Amygdala (tissue), 56 donors: ENCODE data around the gene PIEZO2.

ENCODE experiments used
- DNase-seq, 56 donors: peaks; one replicate each; lab custom pipeline; 2025; lab: John Stamatoyannopoulos, UW

PIEZO2 gene

DNA sequence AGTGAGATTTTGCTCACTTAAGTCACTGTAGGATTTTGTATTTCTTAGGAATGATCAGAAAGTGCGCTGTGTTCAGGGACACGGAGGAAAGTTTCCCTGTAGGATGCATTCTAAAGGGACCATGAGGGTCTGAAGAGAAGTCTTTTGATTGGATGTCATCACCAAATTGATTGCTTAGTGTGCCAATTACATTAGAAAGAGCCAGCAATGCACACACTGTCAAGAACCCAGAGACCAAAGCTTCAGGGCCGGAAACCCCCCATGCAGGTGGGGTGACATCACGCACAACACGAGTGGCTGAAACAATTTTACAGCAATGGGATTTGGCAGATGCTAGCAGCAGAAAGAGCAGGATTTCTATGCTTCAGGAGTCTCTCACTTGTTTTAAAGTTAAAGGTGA is 381.1 kb downstream of the PIEZO2 start:
- no peak for DNase-seq

DNA sequence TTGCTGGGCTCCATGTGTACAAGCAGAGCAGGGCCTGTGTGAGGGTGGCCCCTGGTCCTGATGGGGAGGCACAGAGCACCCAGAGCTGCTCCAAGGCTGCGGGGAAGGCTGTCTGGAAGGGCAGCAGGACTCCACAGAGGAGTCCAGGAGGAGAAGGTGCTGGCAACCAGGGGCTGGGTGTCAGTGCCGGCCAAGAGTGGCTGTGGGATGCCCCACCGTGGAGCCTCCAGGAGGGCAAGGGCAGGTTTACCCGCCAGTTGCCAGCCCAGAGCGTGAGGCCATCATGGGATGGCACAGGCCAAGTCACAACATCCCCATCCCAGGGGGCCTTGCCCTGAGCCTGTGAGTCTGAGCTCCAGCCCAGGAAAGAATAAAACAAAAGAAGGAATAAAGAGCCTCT is 381.7 kb downstream of the PIEZO2 start:
- no peak for DNase-seq

DNA sequence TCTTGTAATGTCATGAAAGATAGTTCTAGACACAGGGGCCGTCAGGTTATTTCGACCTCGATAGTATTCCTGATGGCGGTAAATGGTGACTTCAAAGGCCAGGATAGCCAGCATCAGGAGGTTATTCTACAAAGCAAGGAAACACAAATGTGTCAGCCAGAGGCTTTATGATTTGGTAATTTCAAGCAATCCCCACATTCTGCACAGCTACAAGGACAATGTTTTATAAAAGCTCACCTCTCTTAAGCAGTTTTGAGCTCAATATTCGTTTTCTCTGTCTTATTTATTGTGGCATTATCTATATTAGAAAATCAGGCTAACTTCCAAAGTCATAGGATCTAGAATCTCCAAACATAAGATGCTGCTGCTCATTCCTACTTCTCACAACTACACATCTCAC is 388.4 kb downstream of the PIEZO2 start:
- no peak for DNase-seq

DNA sequence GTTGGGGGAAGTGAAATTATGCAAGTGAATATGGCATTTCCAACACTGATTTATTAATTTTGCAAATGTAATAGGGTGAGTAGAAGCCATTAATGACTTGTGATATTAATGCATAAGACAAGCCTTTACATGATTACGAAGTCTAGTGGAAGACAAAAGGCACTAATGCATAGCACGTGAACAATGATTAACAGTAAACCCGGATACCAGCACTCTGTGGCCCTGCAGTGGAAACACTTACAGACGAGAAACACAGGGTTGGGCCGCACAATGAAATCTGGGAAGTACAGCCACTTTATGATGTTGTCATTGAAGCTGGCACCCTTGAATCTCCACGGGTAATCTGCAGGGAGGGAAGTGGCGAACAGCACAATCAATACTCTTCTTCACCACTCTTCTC is 390.1 kb downstream of the PIEZO2 start:
- no peak for DNase-seq

DNA sequence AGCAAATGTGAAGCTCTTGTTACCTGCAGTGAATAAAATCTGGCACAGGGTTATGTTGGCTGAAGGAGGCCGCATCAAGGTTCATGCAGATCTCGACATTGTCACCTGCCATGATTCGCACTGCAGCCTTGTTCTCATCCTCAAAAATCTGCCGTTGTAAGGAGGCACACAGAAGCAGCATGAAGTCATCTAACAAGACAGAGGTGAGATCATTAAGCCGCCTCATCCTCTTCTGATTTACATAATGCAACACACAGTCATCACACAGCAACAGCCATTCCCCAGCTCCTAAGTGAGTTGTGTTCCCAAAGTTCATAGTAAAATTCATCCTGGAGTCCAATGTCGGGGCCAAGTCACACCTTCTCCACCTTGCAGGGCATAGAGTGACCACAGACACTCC is 391.4 kb downstream of the PIEZO2 start:
- no peak for DNase-seq

GRCh38 chr18:10757349-10757748 is 392.0 kb downstream of the PIEZO2 start:
- DNase-seq = no peak

- no peak for DNase-seq
Observed at GRCh38 chr18:10755855-10756254, 393.5 kb downstream of the PIEZO2 start.

GRCh38 chr18:10754128-10754527 is 395.2 kb downstream of the PIEZO2 start:
- DNase-seq = no peak

- DNase-seq = no peak
Observed at GRCh38 chr18:10752382-10752781, 397.0 kb downstream of the PIEZO2 start.

DNA sequence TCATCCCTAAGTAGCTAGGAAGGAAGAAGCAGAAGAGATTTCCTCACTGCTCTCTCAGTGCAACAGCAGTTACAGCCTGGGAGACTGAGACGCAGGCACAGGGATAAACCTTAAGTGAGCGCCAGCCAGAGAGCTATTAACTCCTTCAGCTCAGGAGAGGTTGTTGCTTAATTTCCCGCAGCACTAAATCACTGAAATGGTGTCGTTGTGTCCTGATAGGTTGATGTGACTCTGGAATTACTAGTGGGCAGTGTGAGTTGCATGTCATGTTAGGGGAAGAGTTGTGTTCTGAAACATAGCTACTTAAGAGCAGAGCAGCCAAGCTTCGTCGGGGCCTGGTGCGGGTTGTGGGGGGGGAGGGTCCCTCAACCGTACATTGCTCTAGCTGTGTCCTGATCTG is 397.7 kb downstream of the PIEZO2 start:
- DNase-seq = no peak

DNA sequence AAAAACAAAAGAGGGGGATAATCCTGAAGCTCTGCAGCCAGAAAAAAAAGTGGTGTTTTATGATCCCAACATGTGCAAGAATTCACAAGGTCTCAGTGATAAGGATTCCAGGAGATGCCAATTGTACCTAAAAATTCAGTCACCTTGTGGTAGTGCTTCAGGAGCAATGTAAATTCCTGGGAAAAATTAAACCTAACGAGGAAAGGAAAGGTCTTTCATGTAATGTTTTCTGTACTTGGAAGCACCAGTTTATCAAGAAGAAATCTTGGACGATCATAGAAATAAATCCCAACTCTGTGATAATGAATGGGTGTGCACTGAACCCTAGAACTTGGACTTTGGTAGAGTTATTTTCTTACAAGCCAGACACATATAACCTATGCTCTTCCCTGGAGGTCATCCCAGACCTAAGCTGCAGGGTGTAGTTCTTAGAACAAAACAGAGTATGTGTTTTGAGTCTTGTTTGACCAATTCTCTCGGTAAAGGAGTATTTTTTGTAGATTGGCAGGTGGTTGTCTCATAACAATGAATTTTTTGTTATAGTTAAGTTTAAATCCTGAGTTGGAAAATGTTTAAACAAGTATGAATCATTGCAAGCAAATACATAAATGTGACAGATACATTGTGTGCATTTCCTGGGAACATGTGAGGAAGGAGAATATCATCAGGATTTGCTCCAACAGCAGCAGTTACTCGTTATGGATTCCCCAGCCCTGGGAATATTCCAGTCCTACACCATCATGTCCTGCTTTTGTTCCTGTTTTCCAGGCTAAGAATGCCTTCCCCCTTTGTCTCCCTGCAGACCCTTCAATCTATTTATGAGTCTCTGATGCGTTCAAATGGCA is 399.0 kb downstream of the PIEZO2 start:
- DNase-seq = no peak

GRCh38 chr18:10748641-10749040 is 400.7 kb downstream of the PIEZO2 start:
- DNase-seq = no peak

GRCh38 chr18:10745971-10746370 is 403.4 kb downstream of the PIEZO2 start:
- no peak for DNase-seq

DNA sequence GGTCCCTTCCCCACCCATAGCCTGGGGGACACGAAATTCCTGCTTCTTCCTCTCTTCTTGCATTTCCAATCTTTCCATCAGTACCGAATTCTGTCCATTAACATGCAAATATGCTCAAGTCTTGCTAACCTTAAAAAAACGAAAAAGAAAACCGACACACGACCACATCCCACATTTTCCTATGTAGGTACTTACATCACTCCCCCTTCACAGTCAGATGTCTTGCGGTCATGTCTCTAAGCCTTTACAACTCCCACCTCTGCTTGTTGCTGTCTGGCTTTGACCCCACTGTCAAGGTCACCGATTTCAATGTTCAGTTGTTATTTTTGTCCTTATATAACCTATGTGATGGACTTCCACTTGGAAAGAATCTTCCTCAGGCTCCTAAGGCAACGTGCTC is 404.1 kb downstream of the PIEZO2 start:
- DNase-seq = no peak

- no peak for DNase-seq
Observed at GRCh38 chr18:10743766-10744165, 405.6 kb downstream of the PIEZO2 start.

DNA sequence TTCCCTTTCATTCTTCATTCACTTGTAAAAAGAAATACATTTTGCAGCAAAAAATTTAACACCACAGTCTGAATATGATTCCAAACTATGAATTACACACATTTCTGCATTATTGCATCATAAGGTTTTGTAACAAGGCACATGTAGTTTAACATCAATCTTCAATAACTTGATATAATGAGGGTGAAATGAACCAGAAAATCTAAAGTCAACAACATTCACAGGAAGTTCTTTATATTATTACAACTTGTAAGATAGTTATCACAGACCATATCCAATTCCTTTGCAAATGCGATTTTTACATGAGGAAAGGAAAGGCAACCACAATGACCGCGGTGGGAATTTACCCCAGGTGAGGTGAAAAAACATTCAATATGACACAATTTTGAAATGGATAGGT is 410.2 kb downstream of the PIEZO2 start:
- DNase-seq = no peak

- DNase-seq = no peak
Observed at GRCh38 chr18:10736984-10737383, 412.4 kb downstream of the PIEZO2 start.

- DNase-seq = no peak
Observed at GRCh38 chr18:10732990-10733389, 416.4 kb downstream of the PIEZO2 start.

GRCh38 chr18:10727477-10727876 is 421.9 kb downstream of the PIEZO2 start:
- peak in 12 of 56 donors; percentile 6 to 64 (median 18) for DNase-seq

DNA sequence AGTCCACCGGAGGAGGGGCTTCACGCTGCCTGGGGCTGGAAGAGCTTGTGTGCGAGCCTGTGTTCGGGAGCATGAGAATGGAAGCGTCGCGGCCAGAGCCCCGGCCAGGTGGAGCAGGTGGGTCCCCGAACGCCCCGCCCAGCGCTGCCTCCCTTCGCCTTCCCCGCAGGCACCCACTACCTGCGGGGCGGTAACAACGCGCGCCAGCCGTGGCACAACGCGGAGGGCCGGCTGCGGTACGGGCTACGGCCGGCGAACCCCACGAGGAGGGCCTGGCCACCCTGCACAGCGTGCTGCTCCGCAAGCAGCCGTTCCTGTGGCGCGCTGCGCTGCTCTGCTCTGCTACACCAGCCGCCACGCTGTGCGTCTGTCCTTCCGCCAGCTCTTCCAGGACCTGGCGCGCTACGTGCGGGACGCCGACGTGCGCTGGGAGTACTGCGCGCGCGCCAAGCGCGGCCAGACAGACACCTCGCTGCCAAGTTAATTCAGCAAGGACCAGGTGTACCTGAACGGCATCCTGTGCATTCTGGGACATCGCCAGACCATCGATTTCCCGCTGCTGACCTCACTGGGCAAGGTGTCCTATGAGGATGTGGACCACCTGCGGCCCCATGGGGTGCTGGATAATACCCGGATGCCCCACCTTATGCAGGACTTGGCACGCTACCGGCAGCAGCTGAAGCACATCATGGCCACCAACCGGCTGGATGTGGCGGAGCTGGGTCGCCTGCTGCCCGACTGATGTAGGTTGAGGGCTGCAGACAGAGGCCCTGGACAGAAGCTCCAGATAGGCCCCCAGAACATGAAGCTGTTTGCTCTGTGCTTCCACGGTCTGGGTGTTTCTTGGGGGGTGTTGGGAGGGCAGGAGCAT is 422.9 kb downstream of the PIEZO2 start:
- DNase-seq = peak in 8 of 56 donors; percentile 11 to 37 (median 23)

DNA sequence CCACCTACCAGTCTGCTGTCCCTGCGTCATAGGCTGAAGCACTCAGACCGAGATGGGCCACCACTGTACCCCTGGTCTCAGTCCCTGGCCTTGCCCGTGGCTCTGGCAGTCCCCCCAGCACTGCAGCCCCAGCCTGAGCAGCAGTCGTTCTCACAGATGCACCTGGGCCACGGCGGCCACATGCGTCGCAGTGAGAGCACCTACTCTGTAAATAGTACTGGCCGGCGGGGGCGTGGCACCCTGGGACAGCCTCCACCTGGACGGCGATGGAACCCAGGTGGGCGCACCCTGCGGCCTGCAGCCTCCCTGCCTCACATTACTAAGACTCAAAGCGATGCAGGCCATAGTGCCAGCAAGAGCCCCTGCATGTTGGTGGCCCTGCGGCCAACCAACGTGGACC is 424.7 kb downstream of the PIEZO2 start:
- no peak for DNase-seq

GRCh38 chr18:10723496-10723895 is 425.9 kb downstream of the PIEZO2 start:
- DNase-seq = no peak
